K562 (cell line): ENCODE results near the gene PRPSAP1. TPM values are rescaled to one million over a fixed set of nuclear protein-coding genes. Genes with fewer than 3 reads are reported as not detected.

Experiments used
- ATAC-seq: fragments of 200-7000 bp; cut with Tn5 transposase; 3 replicates; pipeline ENCODE4 v1.9.1; 2020; ENCODE audit warnings: moderate library complexity
- BruUV-seq: library from RNA; stranded (reverse); fragments of 400-500 nt; replicated peaks from 2 replicates; lab custom pipeline; 2021; lab: Mats Ljungman, UMichigan
- CTCF ChIA-PET: fragments of 300-600 bp; formaldehyde crosslinking; extraction: SDS; loops from one replicate; lab custom pipeline; 2021; ENCODE audit warnings: low intra/inter-chr PET ratio; lab: Yijun Ruan, JAX
- POLR2A ChIA-PET: fragments of 300-600, 350-650 bp; sonication (Branson Sonifier 250); formaldehyde crosslinking; extraction: SDS; loops from one replicate; lab custom pipeline; 2021; ENCODE audit warnings: antibody characterized with exemption, inconsistent platforms; lab: Yijun Ruan, JAX
- DNase-seq, 4 experiments: peaks; one replicate each; pipeline versions ENCODE4 v3.0.0 to v3.0.0-alpha.2; 2011 to 2018; ENCODE audit warnings: low spot score in 3 of 4, mixed read lengths in 3 of 4; ENCODE audit errors: extremely low read depth in 1 of 4
- FAIRE-seq: peaks from 2 replicates; lab custom pipeline; 2011; peaks lifted over from hg19 to GRCh38; lab: Jason Lieb, UNC
- H2AFZ ChIP-seq: 2 replicates; pipeline ENCODE4 v1.6.0; 2011; ENCODE audit warnings: low read depth, low read length, control low read depth, inconsistent platforms
- H3K27ac ChIP-seq: fragments of 200-600 bp; 3 replicates; pipeline ENCODE4 v1.8.0; 2011; ENCODE audit warnings: low read depth, mild to moderate bottlenecking, control low read depth, inconsistent platforms, low read length, moderate library complexity, mixed read lengths; ENCODE audit errors: extremely low read depth
- H3K27me3 ChIP-seq, 2 experiments: fragments of 300-600 bp in 1 of 2; 2 replicates in 1 of 2; 3 replicates in 1 of 2; pipeline versions ENCODE4 v1.6.0 to v1.8.0; 2011; ENCODE audit warnings: inconsistent platforms in 2 of 2, low read length in 2 of 2, mild to moderate bottlenecking in 1 of 2, mixed read lengths in 1 of 2, moderate library complexity in 1 of 2; ENCODE audit not compliant: control insufficient read depth in 2 of 2, insufficient read depth in 2 of 2
- H3K36me3 ChIP-seq: fragments of 300-600 bp; 3 replicates; pipeline ENCODE4 v1.8.0; 2011; ENCODE audit warnings: mild to moderate bottlenecking, low read length, inconsistent platforms; ENCODE audit not compliant: control insufficient read depth, insufficient read depth
- H3K4me1 ChIP-seq, 2 experiments: fragments of 200-600 bp in 1 of 2; replicated peaks in 1 of 2; 2 replicates in 1 of 2; 3 replicates in 1 of 2; pipeline versions ENCODE4 v1.5.1 to v1.8.0; 2011; ENCODE audit warnings: inconsistent platforms in 2 of 2, low read length in 2 of 2, mild to moderate bottlenecking in 1 of 2, mixed read lengths in 1 of 2, moderate library complexity in 1 of 2; ENCODE audit not compliant: control insufficient read depth in 2 of 2, insufficient read depth in 2 of 2
- H3K4me2 ChIP-seq: 2 replicates; pipeline ENCODE4 v1.6.1; 2011; ENCODE audit warnings: low read length, control low read depth, inconsistent platforms, mixed read lengths; ENCODE audit not compliant: insufficient read depth
- H3K4me3 ChIP-seq: fragments of 200-600 bp; sonication (generic), shearing (Covaris generic); 2 replicates; pipeline ENCODE4 v1.5.1; 2016; ENCODE audit warnings: control low read depth, inconsistent platforms
- H3K79me2 ChIP-seq: fragments of 200-600 bp; 3 replicates; pipeline ENCODE4 v1.8.0; 2011; ENCODE audit warnings: low read length, inconsistent platforms; ENCODE audit not compliant: control insufficient read depth, insufficient read depth
- H3K9ac ChIP-seq, 2 experiments: 2 replicates each; pipeline versions ENCODE4 v1.6.0 to v1.6.1; 2011; ENCODE audit warnings: low read depth in 2 of 2, low read length in 2 of 2, control low read depth in 1 of 2, inconsistent platforms in 1 of 2, mild to moderate bottlenecking in 1 of 2, mixed read lengths in 1 of 2; ENCODE audit not compliant: insufficient read depth in 1 of 2
- H3K9me1 ChIP-seq: one replicate; pipeline ENCODE4 v1.6.0; 2011; ENCODE audit warnings: inconsistent platforms, mild to moderate bottlenecking, low read length, moderate library complexity; ENCODE audit not compliant: control insufficient read depth, insufficient read depth
- H3K9me3 ChIP-seq: replicated peaks from 2 replicates; pipeline ENCODE4 v1.5.1; 2011; ENCODE audit warnings: low read depth, low read length, inconsistent platforms; ENCODE audit not compliant: control insufficient read depth, insufficient read depth
- H4K20me1 ChIP-seq: replicated peaks from 2 replicates; pipeline ENCODE4 v1.6.1; 2011; ENCODE audit warnings: low read length, inconsistent platforms, mixed read lengths; ENCODE audit not compliant: control insufficient read depth, insufficient read depth
- MED1 ChIP-seq: sonication (generic); formaldehyde crosslinking; IDR thresholded peaks from 2 replicates; pipeline ENCODE4 v1.8.1; 2023; ENCODE audit warnings: missing genetic modification reagents, borderline replicate concordance
- POLR2AphosphoS2 ChIP-seq: IDR thresholded peaks from 2 replicates; pipeline ENCODE4 v1.6.1; 2012; ENCODE audit warnings: low read length, improper control_type of control experiment
- POLR2G ChIP-seq: fragments of 200-400 bp; formaldehyde crosslinking; IDR thresholded peaks from 2 replicates; pipeline ENCODE4 v1.6.1; 2017; ENCODE audit warnings: low read depth, mild to moderate bottlenecking, antibody characterized with exemption, low read length, moderate library complexity
- TBL1XR1 ChIP-seq, 2 experiments: IDR thresholded peaks; 2 replicates each; pipeline ENCODE4 v1.6.1; 2012; ENCODE audit warnings: improper control_type of control experiment in 2 of 2, low read length in 2 of 2, mild to moderate bottlenecking in 1 of 2
- ZBTB33 ChIP-seq: sonication (generic); formaldehyde crosslinking; IDR thresholded peaks from 2 replicates; pipeline ENCODE4 v1.8.1; 2023; ENCODE audit warnings: mild to moderate bottlenecking, missing genetic modification reagents
- WGBS: fragments of 100-300 bp; shearing (Covaris generic); methylation state at CpG from one replicate; pipeline ENCODE4 v1.1.6; 2016; ENCODE audit warnings: low coverage, mixed read lengths; ENCODE audit not compliant: insufficient coverage; ENCODE audit errors: missing lambda C conversion rate; 5-methylcytosine and 5-hydroxymethylcytosine counted together
- in situ Hi-C: fragments of 300-500 bp; cut with MboI; formaldehyde crosslinking; loops from 4 replicates; pipeline ENCODE4 v1.15.0; 2018; ENCODE audit warnings: inconsistent platforms, mixed read lengths
- intact Hi-C: fragments of 100-400 bp; cut with micrococcal nuclease; formaldehyde crosslinking; loops from 2 replicates; pipeline ENCODE4 v1.14.2; 2022
- polyA plus RNA-seq, 8 experiments: library from polyadenylated mRNA; depleted of rRNA in 4 of 8; stranded (reverse) in 5 of 8; unstranded in 3 of 8; fragments of >200 nt; fragmentation: Nextera tagmentation in 2 of 8; fragmentation: Illumina TruSeq in 1 of 8; extraction: Ambion mirVana in 2 of 8; extraction: Trizol in 1 of 8; gene quantifications; 2 replicates each; pipeline versions ENCODE4 v1.2.1 to v1.2.3, GENCODE V29; 2011 to 2014; ENCODE audit warnings: inconsistent platforms in 1 of 8, missing spikeins in 1 of 8
- total RNA-seq, 7 experiments: library from RNA; depleted of rRNA in 6 of 7; stranded (reverse); fragments of >200 nt in 6 of 7; fragmentation: Illumina TruSeq in 2 of 7; extraction: Trizol in 2 of 7; gene quantifications; 2 replicates each; pipeline versions ENCODE4 v1.2.1 to v1.2.3, GENCODE V29; 2011 to 2021; ENCODE audit warnings: low replicate concordance in 1 of 7

The PRPSAP1 gene
- total and polyA plus RNA-seq, 9 of the 15 experiments (the other 6 are each of a cell fraction or from before 2014, with no cell fraction given), result 21.9 to 77.1 (median 40.8) TPM

- FAIRE-seq (no peak), DNase-seq (no peak), ATAC-seq (no peak)
- BruUV-seq, result no TSS peak
- H2AFZ ChIP-seq, result no peak within 1 kb of the TSS
- CTCF ChIA-PET, result no interaction called here
- no peak within 1 kb of the TSS for H3K4me2 ChIP-seq
- intact Hi-C loops, result no loop called here
- no peak within 1 kb of the TSS for H3K9ac ChIP-seq
- WGBS, result 98% methylated on average over 13 of the region's 44 CpGs
- H3K36me3 ChIP-seq, result peaks cover 21% of the 10 kb centered on the region
- no peaks in the 10 kb centered on the region for H4K20me1 ChIP-seq
- H3K4me3 ChIP-seq, result no peak within 1 kb of the TSS
- peaks cover 0 to 4% of the 10 kb centered on the region in 2 experiments; a peak in 2 of 5 replicates for H3K4me1 ChIP-seq
- no peaks in the 10 kb centered on the region for H3K27me3 ChIP-seq
- in situ Hi-C loops, result no loop called here
- H3K9me3 ChIP-seq, result no peaks in the 10 kb centered on the region
- no peaks in the 10 kb centered on the region for H3K9me1 ChIP-seq
- POLR2A ChIA-PET, result interaction anchor here (0.8 to 1.0 kb wide), 2 partner anchors 13 to 77 kb away, joined by 3 to 4 read pairs; no protein-coding TSS in a partner anchor
- no peaks in the 10 kb centered on the region for H3K79me2 ChIP-seq
- TF ChIP-seq MED1 (CRISPR knock-in tag) (no peak), ZBTB33 (CRISPR knock-in tag) (peak; percentile 59; the same call in 1 of the 2 replicates), TBL1XR1 (IDR thresholded peaks at IDR 0.05; ENCODE audit: low read length in 2 of 2) (no peak), POLR2G (peak; percentile 48; the same call in 1 of the 2 replicates), POLR2AphosphoS2 (0 out of 2 replicates have a peak, but pooled peaks have one; percentile 10)
- H3K27ac ChIP-seq, result no peak within 1 kb of the TSS
Measured at GRCh38 chr17:76307966-76308338, 45.8 kb downstream of the PRPSAP1 start, which contains the start of gene QRICH2. Gene QRICH2, minus strand, starts transcription at chr17:76308276. Its CDS starts 278 bp downstream, at chr17:76307998.
